Panc1 (cell line): Measurements from ENCODE around the gene TNRC6C. TPM values are rescaled to one million over a fixed set of nuclear protein-coding genes. Genes with fewer than 3 reads are reported as not detected.
A peak's percentile ranks its signal among the peaks of the same experiment; 100 is the strongest.

Experiments used
- ATAC-seq: fragments of 200-7000 bp; cut with Tn5 transposase; 2 replicates; pipeline ENCODE4 v1.9.1; 2020; ENCODE audit warnings: mild to moderate bottlenecking, moderate library complexity
- BruUV-seq: library from RNA; stranded (reverse); fragments of 400-500 nt; replicated peaks from 2 replicates; lab custom pipeline; 2021; lab: Mats Ljungman, UMichigan
- CTCF ChIA-PET: fragments of 300-600 bp; sonication (Branson Sonifier 250); formaldehyde crosslinking; loops from one replicate; lab custom pipeline; 2022; ENCODE audit warnings: antibody characterized with exemption; lab: Charles Lee
- POLR2A ChIA-PET: fragments of 300-600 bp; sonication (Branson Sonifier 250); formaldehyde crosslinking; loops from one replicate; lab custom pipeline; 2022; ENCODE audit warnings: antibody characterized with exemption; lab: Charles Lee
- DNase-seq: peaks from one replicate; pipeline ENCODE4 v3.0.0-alpha.2; 2010; ENCODE audit warnings: low read depth, low spot score
- H3K27ac ChIP-seq: 2 replicates; pipeline ENCODE4 v1.5.1; 2011; ENCODE audit warnings: mild to moderate bottlenecking, low read length, inconsistent platforms
- H3K27me3 ChIP-seq: fragments of 200-500 bp; sonication (Bioruptor generic); 2 replicates; pipeline ENCODE4 v1.6.0; 2014; ENCODE audit warnings: low read length, inconsistent platforms; ENCODE audit not compliant: control insufficient read depth, insufficient read depth
- H3K36me3 ChIP-seq: fragments of 200-500 bp; sonication (Bioruptor generic); 2 replicates; pipeline ENCODE4 v1.5.1; 2014; ENCODE audit warnings: inconsistent platforms, mild to moderate bottlenecking, low read length, moderate library complexity; ENCODE audit not compliant: control insufficient read depth, insufficient read depth
- H3K4me1 ChIP-seq: 2 replicates; pipeline ENCODE4 v1.5.1; 2011; ENCODE audit warnings: inconsistent platforms, mild to moderate bottlenecking, low read length, moderate library complexity; ENCODE audit not compliant: control insufficient read depth, insufficient read depth
- H3K4me3 ChIP-seq, 2 experiments: 2 replicates each; pipeline ENCODE4 v1.5.1; 2011 to 2012; ENCODE audit warnings: low read depth in 2 of 2, low read length in 2 of 2, mild to moderate bottlenecking in 2 of 2, inconsistent platforms in 1 of 2, moderate library complexity in 1 of 2
- H3K9me3 ChIP-seq: fragments of 200-500 bp; sonication (Bioruptor generic); 2 replicates; pipeline ENCODE4 v1.5.1; 2014; ENCODE audit warnings: low read depth, mild to moderate bottlenecking, inconsistent platforms, low read length, moderate library complexity; ENCODE audit not compliant: control insufficient read depth, insufficient read depth
- POLR2AphosphoS5 ChIP-seq: IDR thresholded peaks from 2 replicates; pipeline ENCODE4 v1.6.1; 2012; ENCODE audit warnings: mild to moderate bottlenecking, low read depth, low read length, moderate library complexity
- SIN3A ChIP-seq: IDR thresholded peaks from 2 replicates; pipeline ENCODE4 v1.6.1; 2012; ENCODE audit warnings: low read depth, mild to moderate bottlenecking, low read length, moderate library complexity, borderline replicate concordance; ENCODE audit not compliant: insufficient read depth
- TCF7L2 ChIP-seq: IDR thresholded peaks from 2 replicates; pipeline ENCODE4 v1.6.1; 2011; ENCODE audit warnings: mild to moderate bottlenecking, low read depth, low read length, inconsistent platforms
- in situ Hi-C: cut with HindIII; loops from 2 replicates; pipeline ENCODE4 v1.10.0; 2016; ENCODE audit warnings: low sequenced_read_pairs, low pct_unique_long_range_greater_than_20kb
- intact Hi-C: fragments of 100-400 bp; cut with micrococcal nuclease; formaldehyde crosslinking; loops from one replicate; pipeline ENCODE4 v1.10.0; 2022; ENCODE audit not compliant: unreplicated experiment
- total RNA-seq: library from RNA; stranded (reverse); gene quantifications from one replicate; pipeline ENCODE4 v1.2.1, GENCODE V29; 2021; ENCODE audit not compliant: unreplicated experiment
- TF ChIP-seq, protein P1 (sequence below): fragments of 450-650 bp; IDR thresholded peaks from 2 replicates; pipeline ENCODE4 v1.5.1; 2017; ENCODE audit warnings: mild to moderate bottlenecking
- TF ChIP-seq, protein P2 (sequence below), 2 experiments: IDR thresholded peaks; 2 replicates each; pipeline ENCODE4 v1.6.1; 2011 to 2012; ENCODE audit warnings: low read depth in 2 of 2, control low read depth in 1 of 2, low read length in 1 of 2, mild to moderate bottlenecking in 1 of 2, moderate library complexity in 1 of 2; ENCODE audit not compliant: insufficient read depth in 1 of 2

Gene TNRC6C
- total RNA-seq, 1 experiment from 2014 or later: 10.1 TPM

DNA sequence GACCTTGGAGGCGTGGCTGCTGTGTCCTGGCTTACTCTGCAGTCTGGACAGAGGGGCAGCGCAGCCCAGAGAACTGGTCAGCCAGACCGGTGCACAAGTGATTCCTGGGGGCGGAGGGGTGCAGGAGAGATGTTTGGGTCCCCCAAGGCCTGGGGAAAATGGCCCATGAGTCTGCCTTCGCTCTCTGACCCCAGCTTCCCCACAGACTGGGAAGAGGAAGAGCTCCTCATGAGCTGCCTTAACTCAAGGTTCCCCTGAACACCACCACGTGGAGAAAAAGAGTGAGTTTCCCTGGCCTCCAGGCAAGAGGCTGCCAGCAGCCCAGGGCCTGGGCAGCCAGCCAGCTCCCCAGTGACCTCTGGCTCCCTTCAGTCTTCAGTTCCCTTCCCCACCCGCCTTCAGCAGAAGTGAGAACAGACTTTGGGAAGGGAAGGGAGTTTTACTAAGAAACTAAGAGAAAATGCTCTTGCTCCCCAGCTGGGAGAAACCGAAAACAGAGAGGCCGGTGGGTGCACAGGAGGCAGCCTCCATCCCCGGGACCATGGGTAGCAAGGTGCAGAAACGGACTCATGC, 185.7 kb downstream of the TNRC6C start:
- H3K4me3 ChIP-seq: no peak overlapping the region
- H3K36me3 ChIP-seq: no peaks in the 10 kb centered on the region
- intact Hi-C loops: no loop called here
- ChIA-PET CTCF (no interaction called here), POLR2A (interaction anchor here (0.5 to 1.1 kb wide), 3 partner anchors 20 to 1019 kb away, joined by 3 to 8 read pairs (median 3); no protein-coding TSS in a partner anchor)
- ATAC-seq: peak; percentile 12; the same call in 1 of the 2 replicates
- in situ Hi-C loops: no loop called here
- DNase-seq: no peak
- H3K27ac ChIP-seq: peak overlapping the region; percentile 76
- H3K9me3 ChIP-seq: no peaks in the 10 kb centered on the region
- TF ChIP-seq POLR2AphosphoS5 (peak; percentile 33; the same call in 1 of the 2 replicates), TCF7L2 (no peak)
- no peaks in the 10 kb centered on the region for H3K27me3 ChIP-seq
- no TSS peak for BruUV-seq
- H3K4me1 ChIP-seq: peaks cover 39% of the 10 kb centered on the region

DNA sequence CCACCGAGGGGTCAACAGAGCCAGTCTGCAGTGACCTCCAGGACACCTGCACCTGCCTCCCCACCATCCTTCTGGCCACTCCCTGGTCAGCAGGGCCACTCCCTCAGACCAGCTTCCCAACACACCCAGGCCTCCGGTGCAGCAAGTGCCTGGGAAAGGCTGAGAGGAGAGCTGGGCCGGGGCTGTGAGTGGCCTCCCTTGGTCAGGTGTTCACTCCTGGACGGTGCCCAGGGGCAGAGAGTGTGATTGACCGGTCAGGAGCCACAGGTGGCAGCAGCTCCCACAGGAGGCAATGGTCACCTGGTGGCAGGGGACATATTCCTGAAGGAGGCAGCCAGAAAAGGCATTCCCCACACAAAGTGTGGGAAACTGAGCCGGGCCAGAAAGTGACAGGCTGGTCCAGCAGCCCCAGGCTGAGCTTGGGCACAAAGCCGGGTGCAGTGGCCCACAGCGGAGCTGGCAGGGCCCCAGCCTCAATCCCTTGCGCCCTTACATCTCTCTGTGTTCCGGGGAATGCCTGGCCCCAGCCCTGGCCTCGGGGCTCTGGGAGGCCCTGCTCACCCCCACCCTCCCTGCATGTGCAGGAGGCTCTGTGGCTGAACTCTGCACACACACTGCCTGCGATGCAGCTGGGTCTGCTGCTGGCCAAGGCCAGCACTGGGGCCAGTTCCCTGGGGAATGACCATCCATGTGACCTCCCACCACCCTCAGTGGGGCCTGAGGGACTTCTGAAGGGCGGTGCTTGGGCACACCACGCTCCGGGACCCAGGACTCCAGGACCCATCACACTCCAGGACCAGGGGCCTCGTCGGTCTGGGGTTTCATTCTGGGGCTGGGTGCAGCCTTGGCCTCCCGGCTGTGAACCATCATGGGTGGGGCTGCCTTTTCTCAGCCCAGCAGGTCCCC, 186.5 kb downstream of the TNRC6C start:
- in situ Hi-C loops (no loop called here), intact Hi-C loops (no loop called here)
- Histone ChIP-seq H3K4me1 (peaks cover 39% of the 10 kb centered on the region), H3K36me3 (no peaks in the 10 kb centered on the region), H3K27me3 (no peaks in the 10 kb centered on the region), H3K4me3 (no peak overlapping the region), H3K27ac (peak overlapping the region; percentile 9), H3K9me3 (no peaks in the 10 kb centered on the region)
- TF ChIP-seq SIN3A (no peak), TCF7L2 (no peak), POLR2AphosphoS5 (no peak)
- TF ChIP-seq, protein P1, sequence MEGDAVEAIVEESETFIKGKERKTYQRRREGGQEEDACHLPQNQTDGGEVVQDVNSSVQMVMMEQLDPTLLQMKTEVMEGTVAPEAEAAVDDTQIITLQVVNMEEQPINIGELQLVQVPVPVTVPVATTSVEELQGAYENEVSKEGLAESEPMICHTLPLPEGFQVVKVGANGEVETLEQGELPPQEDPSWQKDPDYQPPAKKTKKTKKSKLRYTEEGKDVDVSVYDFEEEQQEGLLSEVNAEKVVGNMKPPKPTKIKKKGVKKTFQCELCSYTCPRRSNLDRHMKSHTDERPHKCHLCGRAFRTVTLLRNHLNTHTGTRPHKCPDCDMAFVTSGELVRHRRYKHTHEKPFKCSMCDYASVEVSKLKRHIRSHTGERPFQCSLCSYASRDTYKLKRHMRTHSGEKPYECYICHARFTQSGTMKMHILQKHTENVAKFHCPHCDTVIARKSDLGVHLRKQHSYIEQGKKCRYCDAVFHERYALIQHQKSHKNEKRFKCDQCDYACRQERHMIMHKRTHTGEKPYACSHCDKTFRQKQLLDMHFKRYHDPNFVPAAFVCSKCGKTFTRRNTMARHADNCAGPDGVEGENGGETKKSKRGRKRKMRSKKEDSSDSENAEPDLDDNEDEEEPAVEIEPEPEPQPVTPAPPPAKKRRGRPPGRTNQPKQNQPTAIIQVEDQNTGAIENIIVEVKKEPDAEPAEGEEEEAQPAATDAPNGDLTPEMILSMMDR: no peak
- TF ChIP-seq, protein P2, sequence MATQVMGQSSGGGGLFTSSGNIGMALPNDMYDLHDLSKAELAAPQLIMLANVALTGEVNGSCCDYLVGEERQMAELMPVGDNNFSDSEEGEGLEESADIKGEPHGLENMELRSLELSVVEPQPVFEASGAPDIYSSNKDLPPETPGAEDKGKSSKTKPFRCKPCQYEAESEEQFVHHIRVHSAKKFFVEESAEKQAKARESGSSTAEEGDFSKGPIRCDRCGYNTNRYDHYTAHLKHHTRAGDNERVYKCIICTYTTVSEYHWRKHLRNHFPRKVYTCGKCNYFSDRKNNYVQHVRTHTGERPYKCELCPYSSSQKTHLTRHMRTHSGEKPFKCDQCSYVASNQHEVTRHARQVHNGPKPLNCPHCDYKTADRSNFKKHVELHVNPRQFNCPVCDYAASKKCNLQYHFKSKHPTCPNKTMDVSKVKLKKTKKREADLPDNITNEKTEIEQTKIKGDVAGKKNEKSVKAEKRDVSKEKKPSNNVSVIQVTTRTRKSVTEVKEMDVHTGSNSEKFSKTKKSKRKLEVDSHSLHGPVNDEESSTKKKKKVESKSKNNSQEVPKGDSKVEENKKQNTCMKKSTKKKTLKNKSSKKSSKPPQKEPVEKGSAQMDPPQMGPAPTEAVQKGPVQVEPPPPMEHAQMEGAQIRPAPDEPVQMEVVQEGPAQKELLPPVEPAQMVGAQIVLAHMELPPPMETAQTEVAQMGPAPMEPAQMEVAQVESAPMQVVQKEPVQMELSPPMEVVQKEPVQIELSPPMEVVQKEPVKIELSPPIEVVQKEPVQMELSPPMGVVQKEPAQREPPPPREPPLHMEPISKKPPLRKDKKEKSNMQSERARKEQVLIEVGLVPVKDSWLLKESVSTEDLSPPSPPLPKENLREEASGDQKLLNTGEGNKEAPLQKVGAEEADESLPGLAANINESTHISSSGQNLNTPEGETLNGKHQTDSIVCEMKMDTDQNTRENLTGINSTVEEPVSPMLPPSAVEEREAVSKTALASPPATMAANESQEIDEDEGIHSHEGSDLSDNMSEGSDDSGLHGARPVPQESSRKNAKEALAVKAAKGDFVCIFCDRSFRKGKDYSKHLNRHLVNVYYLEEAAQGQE (IDR thresholded peaks at IDR 0.05; ENCODE audit: insufficient read depth in 1 of 2, low read depth in 2 of 2, low read length in 1 of 2): no peak
- POLR2A ChIA-PET: interaction anchor here (0.6 to 1.1 kb wide), 2 partner anchors 19 to 1020 kb away, joined by 3 to 8 read pairs; no protein-coding TSS in a partner anchor
- peak; percentile 37; the same call in 1 of the 2 replicates for ATAC-seq
- CTCF ChIA-PET: interaction anchor here (0.8 kb wide), 1 partner anchor 30 kb away, joined by 3 read pairs; no protein-coding TSS in a partner anchor
- DNase-seq: no peak
- BruUV-seq: no TSS peak
